Vagina (tissue), 2 donors: ENCODE data around the gene FADS3. TPM values are rescaled to one million over a fixed set of nuclear protein-coding genes. Genes with fewer than 3 reads are reported as not detected.

Source experiments
- DNase-seq, 2 donors: peaks; one replicate each; pipeline ENCODE4 v3.0.0-alpha.2; 2017; ENCODE audit errors: extremely low spot score in 2 of 2
- H3K27ac ChIP-seq: fragments of 200-600 bp; sonication (generic); one replicate; pipeline ENCODE4 v1.5.1; 2019
- H3K27me3 ChIP-seq: fragments of 200-600 bp; sonication (generic); one replicate; pipeline ENCODE4 v1.5.1; 2019
- H3K36me3 ChIP-seq, 2 donors: fragments of 200-600 bp; sonication (generic); one replicate each; pipeline ENCODE4 v1.5.1; 2017 to 2019
- H3K4me1 ChIP-seq: fragments of 200-600 bp; sonication (generic); one replicate; pipeline ENCODE4 v1.5.1; 2019
- H3K4me3 ChIP-seq, 2 donors: fragments of 200-600 bp; sonication (generic); 1 replicate in 1 of 2; 2 replicates in 1 of 2; pipeline ENCODE4 v1.5.1; 2016 to 2019
- H3K9me3 ChIP-seq: fragments of 200-600 bp; sonication (generic); one replicate; pipeline ENCODE4 v1.5.1; 2019
- CTCF ChIP-seq, 3 experiments: fragments of 450-650 bp in 2 of 3; fragments of 200-600 bp in 1 of 3; sonication (generic) in 1 of 3; IDR thresholded peaks; one replicate each; pipeline ENCODE4 v1.5.1; 2017 to 2019; ENCODE audit warnings: antibody characterized with exemption in 3 of 3, mild to moderate bottlenecking in 2 of 3, moderate library complexity in 2 of 3
- POLR2A ChIP-seq, 2 donors: fragments of 450-650 bp; IDR thresholded peaks; one replicate each; pipeline ENCODE4 v1.6.1; 2017; ENCODE audit warnings: antibody characterized with exemption in 2 of 2, mild to moderate bottlenecking in 2 of 2, moderate library complexity in 2 of 2
- POLR2AphosphoS5 ChIP-seq, 2 donors: sonication (generic); formaldehyde crosslinking; IDR thresholded peaks; one replicate each; pipeline ENCODE4 v1.9.0; 2017; ENCODE audit warnings: antibody characterized with exemption in 2 of 2, mild to moderate bottlenecking in 2 of 2, low read depth in 1 of 2; ENCODE audit not compliant: insufficient read depth in 1 of 2
- intact Hi-C: fragments of 100-400 bp; cut with DNase I; formaldehyde crosslinking; loops from one replicate; pipeline ENCODE4 v1.15.1; 2023
- total RNA-seq: library from RNA; depleted of rRNA; stranded (reverse); fragments of >200 nt; gene quantifications from one replicate; pipeline ENCODE4 v1.2.3, GENCODE V29; 2016

The FADS3 gene
- total RNA-seq, 1 donor from 2014 or later: 41.5 TPM

GRCh38 chr11:61866958-61867343 lies 24.4 kb downstream of the FADS3 start:
- no peak for DNase-seq
- peaks cover 12% of the 10 kb centered on the region for H3K4me1 ChIP-seq
- no peaks in the 10 kb centered on the region for H3K27me3 ChIP-seq
- H3K9me3 ChIP-seq: no peaks in the 10 kb centered on the region
- intact Hi-C loops: no loop called here
- no peak for TF ChIP-seq POLR2A (IDR thresholded peaks at IDR 0.05)
- TF ChIP-seq CTCF (IDR thresholded peaks at IDR 0.05): no peak
- no peak for TF ChIP-seq POLR2AphosphoS5 (IDR thresholded peaks at IDR 0.05; ENCODE audit: insufficient read depth in 1 of 2, low read depth in 1 of 2)
- H3K27ac ChIP-seq: no peak overlapping the region
- H3K36me3 ChIP-seq: peaks cover 0 to 8% of the 10 kb centered on the region in 2 donors
- no peak overlapping the region for H3K4me3 ChIP-seq

- TF ChIP-seq POLR2AphosphoS5 (IDR thresholded peaks at IDR 0.05; ENCODE audit: insufficient read depth in 1 of 2, low read depth in 1 of 2) (no peak), CTCF (IDR thresholded peaks at IDR 0.05) (no peak), POLR2A (IDR thresholded peaks at IDR 0.05) (no peak)
- no peaks in the 10 kb centered on the region for H3K9me3 ChIP-seq
These were observed 25.0 kb downstream of the FADS3 start for GRCh38 chr11:61866231-61866957.

GRCh38 chr11:61864814-61865775 lies 26.2 kb downstream of the FADS3 start:
- Histone ChIP-seq H3K27me3 (no peaks in the 10 kb centered on the region), H3K4me1 (peaks cover 5% of the 10 kb centered on the region), H3K4me3 (no peak overlapping the region), H3K9me3 (no peaks in the 10 kb centered on the region), H3K36me3 (peaks cover 0 to 8% of the 10 kb centered on the region in 2 donors), H3K27ac (no peak overlapping the region)
- DNase-seq: no peak
- intact Hi-C loops: no loop called here
- TF ChIP-seq POLR2AphosphoS5 (IDR thresholded peaks at IDR 0.05; ENCODE audit: insufficient read depth in 1 of 2, low read depth in 1 of 2): no peak
- no peak for TF ChIP-seq POLR2A (IDR thresholded peaks at IDR 0.05)
- TF ChIP-seq CTCF (IDR thresholded peaks at IDR 0.05): no peak

More at GRCh38 chr11:61866231-61866957, 25.0 kb downstream of the FADS3 start:
- H3K36me3 ChIP-seq: peaks cover 0 to 8% of the 10 kb centered on the region in 2 donors
- H3K4me3 ChIP-seq: no peak overlapping the region
- intact Hi-C loops: no loop called here
- H3K27me3 ChIP-seq: no peaks in the 10 kb centered on the region
- H3K4me1 ChIP-seq: peaks cover 10% of the 10 kb centered on the region
- no peak for DNase-seq
- H3K27ac ChIP-seq: no peak overlapping the region

GRCh38 chr11:61863548-61864081 lies 27.7 kb downstream of the FADS3 start:
- TF ChIP-seq CTCF (IDR thresholded peaks at IDR 0.05): no peak
- no peak for TF ChIP-seq POLR2AphosphoS5 (IDR thresholded peaks at IDR 0.05; ENCODE audit: insufficient read depth in 1 of 2, low read depth in 1 of 2)
- TF ChIP-seq POLR2A (IDR thresholded peaks at IDR 0.05): no peak
- Histone ChIP-seq H3K4me1 (peaks cover 6% of the 10 kb centered on the region), H3K4me3 (no peak overlapping the region), H3K27ac (no peak overlapping the region), H3K36me3 (peaks cover 0 to 8% of the 10 kb centered on the region in 2 donors), H3K9me3 (no peaks in the 10 kb centered on the region), H3K27me3 (no peaks in the 10 kb centered on the region)
- intact Hi-C loops: no loop called here
- no peak for DNase-seq
